Coronary artery (tissue), 2 donors: Measurements from ENCODE around the gene CCDC88B.

Source experiments
- DNase-seq: peaks from one replicate; pipeline ENCODE4 v3.0.0-alpha.2; 2017; ENCODE audit warnings: low spot score
- H3K27ac ChIP-seq, 2 donors: fragments of 200-600 bp; sonication (generic); one replicate each; pipeline ENCODE4 v1.5.1; 2016 to 2019
- H3K4me3 ChIP-seq: fragments of 200-600 bp; sonication (generic); 2 replicates; pipeline ENCODE4 v1.5.1; 2016; ENCODE audit warnings: mild to moderate bottlenecking, moderate library complexity
- TF ChIP-seq, protein P1 (sequence below): fragments of 200-600 bp; sonication (generic); IDR thresholded peaks from one replicate; pipeline ENCODE4 v1.5.1; 2019; ENCODE audit warnings: antibody characterized with exemption

Gene CCDC88B, protein sequence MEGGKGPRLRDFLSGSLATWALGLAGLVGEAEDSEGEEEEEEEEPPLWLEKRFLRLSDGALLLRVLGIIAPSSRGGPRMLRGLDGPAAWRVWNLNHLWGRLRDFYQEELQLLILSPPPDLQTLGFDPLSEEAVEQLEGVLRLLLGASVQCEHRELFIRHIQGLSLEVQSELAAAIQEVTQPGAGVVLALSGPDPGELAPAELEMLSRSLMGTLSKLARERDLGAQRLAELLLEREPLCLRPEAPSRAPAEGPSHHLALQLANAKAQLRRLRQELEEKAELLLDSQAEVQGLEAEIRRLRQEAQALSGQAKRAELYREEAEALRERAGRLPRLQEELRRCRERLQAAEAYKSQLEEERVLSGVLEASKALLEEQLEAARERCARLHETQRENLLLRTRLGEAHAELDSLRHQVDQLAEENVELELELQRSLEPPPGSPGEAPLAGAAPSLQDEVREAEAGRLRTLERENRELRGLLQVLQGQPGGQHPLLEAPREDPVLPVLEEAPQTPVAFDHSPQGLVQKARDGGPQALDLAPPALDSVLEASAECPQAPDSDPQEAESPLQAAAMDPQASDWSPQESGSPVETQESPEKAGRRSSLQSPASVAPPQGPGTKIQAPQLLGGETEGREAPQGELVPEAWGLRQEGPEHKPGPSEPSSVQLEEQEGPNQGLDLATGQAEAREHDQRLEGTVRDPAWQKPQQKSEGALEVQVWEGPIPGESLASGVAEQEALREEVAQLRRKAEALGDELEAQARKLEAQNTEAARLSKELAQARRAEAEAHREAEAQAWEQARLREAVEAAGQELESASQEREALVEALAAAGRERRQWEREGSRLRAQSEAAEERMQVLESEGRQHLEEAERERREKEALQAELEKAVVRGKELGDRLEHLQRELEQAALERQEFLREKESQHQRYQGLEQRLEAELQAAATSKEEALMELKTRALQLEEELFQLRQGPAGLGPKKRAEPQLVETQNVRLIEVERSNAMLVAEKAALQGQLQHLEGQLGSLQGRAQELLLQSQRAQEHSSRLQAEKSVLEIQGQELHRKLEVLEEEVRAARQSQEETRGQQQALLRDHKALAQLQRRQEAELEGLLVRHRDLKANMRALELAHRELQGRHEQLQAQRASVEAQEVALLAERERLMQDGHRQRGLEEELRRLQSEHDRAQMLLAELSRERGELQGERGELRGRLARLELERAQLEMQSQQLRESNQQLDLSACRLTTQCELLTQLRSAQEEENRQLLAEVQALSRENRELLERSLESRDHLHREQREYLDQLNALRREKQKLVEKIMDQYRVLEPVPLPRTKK (N-terminal part only)

DNA sequence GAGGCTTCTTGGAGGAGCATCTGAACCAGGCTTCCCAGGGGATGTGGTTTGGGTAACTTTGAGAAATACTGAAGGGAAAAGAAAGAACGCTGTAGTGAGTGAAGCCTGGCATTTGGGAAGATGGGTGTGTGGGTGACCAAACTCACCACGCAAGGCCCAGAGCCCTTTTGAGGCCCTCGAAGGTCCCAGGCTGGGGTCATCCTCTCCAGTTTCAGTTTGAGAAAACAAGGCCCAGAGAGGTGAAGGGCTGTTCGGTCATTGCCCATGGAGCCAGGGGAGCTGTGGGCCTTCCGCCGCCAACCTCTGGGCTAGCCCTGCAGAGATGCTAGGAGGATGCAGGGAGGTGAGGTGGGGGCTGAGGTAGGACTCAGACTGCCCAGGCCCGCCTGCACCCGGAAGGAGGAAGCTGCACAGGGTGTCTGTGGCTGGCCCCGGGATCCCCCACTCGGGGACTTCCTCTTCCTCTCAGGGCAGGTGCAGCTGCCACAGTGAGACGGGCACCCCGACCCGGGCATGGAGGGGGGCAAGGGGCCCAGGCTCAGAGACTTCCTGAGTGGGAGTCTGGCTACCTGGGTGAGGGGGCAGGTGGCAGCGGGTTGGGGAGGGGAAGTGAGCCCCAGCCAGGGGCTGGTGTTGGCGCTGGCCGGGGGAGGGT lies at the start of gene CCDC88B:
Gene CCDC88B (plus strand): TSS at position 451 of the 655 bp plus-strand sequence. CDS start 63 bp downstream, at position 514.
- peak; percentile 75 for DNase-seq
- peak within 1 kb of the TSS; percentile 59 for H3K4me3 ChIP-seq
- peak within 1 kb of the TSS in 1 of 2 donors; percentile 41 for H3K27ac ChIP-seq
- TF ChIP-seq, protein P1, sequence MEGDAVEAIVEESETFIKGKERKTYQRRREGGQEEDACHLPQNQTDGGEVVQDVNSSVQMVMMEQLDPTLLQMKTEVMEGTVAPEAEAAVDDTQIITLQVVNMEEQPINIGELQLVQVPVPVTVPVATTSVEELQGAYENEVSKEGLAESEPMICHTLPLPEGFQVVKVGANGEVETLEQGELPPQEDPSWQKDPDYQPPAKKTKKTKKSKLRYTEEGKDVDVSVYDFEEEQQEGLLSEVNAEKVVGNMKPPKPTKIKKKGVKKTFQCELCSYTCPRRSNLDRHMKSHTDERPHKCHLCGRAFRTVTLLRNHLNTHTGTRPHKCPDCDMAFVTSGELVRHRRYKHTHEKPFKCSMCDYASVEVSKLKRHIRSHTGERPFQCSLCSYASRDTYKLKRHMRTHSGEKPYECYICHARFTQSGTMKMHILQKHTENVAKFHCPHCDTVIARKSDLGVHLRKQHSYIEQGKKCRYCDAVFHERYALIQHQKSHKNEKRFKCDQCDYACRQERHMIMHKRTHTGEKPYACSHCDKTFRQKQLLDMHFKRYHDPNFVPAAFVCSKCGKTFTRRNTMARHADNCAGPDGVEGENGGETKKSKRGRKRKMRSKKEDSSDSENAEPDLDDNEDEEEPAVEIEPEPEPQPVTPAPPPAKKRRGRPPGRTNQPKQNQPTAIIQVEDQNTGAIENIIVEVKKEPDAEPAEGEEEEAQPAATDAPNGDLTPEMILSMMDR, result no peak

GRCh38 chr11:64290352-64291261 lies 49.4 kb upstream of the CCDC88B start:
- H3K27ac ChIP-seq, result no peak overlapping the region
- DNase-seq, result no peak
- no peak overlapping the region for H3K4me3 ChIP-seq
- TF ChIP-seq, protein P1, result no peak

DNA sequence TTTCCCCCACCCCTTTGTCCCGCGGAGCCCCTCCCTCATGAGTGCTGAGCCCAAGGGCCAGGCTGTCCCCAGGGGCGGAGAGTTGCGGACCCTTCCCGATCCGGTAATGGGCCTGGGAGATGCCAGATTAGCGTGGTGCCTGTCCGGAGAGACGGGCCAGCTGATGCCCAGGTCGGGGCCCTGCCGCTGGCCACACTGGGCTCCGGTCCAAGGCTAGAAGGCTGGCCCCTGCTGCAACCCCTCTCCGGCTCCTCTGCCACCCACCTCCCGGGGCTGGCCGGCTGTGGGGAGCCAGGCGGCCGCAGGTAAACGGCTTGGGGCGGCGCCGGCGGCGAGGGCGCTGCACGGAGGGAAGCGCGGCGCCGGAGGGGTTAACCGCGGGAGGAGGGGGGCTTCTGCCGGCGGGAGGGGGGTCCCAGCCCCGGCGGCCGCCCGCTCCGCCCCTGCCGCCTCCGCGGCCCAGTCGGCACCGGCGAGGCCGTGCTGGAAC lies 48.7 kb upstream of the CCDC88B start, which contains the start of gene KCNK4:
Gene KCNK4 (plus strand): TSS at position 41 of the 490 bp plus-strand sequence. CDS start 1,717 bp downstream, outside the sequence.
- no peak within 1 kb of the TSS for H3K27ac ChIP-seq
- peak within 1 kb of the TSS; percentile 65 for H3K4me3 ChIP-seq
- DNase-seq, result no peak
- TF ChIP-seq, protein P1, result no peak

GRCh38 chr11:64291752-64292459 lies 48.1 kb upstream of the CCDC88B start:
- Histone ChIP-seq H3K27ac (no peak overlapping the region), H3K4me3 (peak overlapping the region; percentile 65)
- TF ChIP-seq, protein P1, result no peak
- no peak for DNase-seq

GRCh38 chr11:64292460-64293254 lies 47.3 kb upstream of the CCDC88B start:
- no peak overlapping the region for H3K27ac ChIP-seq
- no peak for DNase-seq
- peak overlapping the region; percentile 65 for H3K4me3 ChIP-seq
- TF ChIP-seq, protein P1, result no peak
